GM12878 (cell line): Measurements from ENCODE around the gene TRUB1. TPM values are rescaled to one million over a fixed set of nuclear protein-coding genes. Genes with fewer than 3 reads are reported as not detected.
A peak's percentile ranks its signal among the peaks of the same experiment; 100 is the strongest.

Source experiments
- ATAC-seq: fragments of 200-7000 bp; cut with Tn5 transposase; 3 replicates; pipeline ENCODE4 v1.9.1; 2020; ENCODE audit warnings: mild to moderate bottlenecking, moderate library complexity
- BruUV-seq: library from RNA; stranded (reverse); fragments of 400-500 nt; replicated peaks from 2 replicates; lab custom pipeline; 2021; lab: Mats Ljungman, UMichigan
- CTCF ChIA-PET: fragments of 300-600 bp; sonication (Branson Sonifier 250); formaldehyde crosslinking; extraction: SDS; loops from one replicate; lab custom pipeline; 2021; ENCODE audit warnings: inconsistent platforms; lab: Yijun Ruan, JAX
- POLR2A ChIA-PET: fragments of 350-600 bp; formaldehyde crosslinking; extraction: SDS; loops from one replicate; lab custom pipeline; 2021; ENCODE audit warnings: inconsistent platforms; lab: Charles Lee
- RAD21 ChIA-PET: fragments of 300-600 bp; sonication (Branson Sonifier 250); formaldehyde crosslinking; loops from one replicate; lab custom pipeline; 2023; ENCODE audit warnings: antibody characterized with exemption; ENCODE audit not compliant: unreplicated experiment; lab: Charles Lee
- SMC1A ChIA-PET: fragments of 300-600 bp; sonication (Branson Sonifier 250); formaldehyde crosslinking; loops from one replicate; lab custom pipeline; 2023; ENCODE audit not compliant: unreplicated experiment, uncharacterized antibody; lab: Charles Lee
- DNase-seq: peaks from one replicate; pipeline ENCODE4 v3.0.0-alpha.2; 2011; ENCODE audit warnings: low read depth, low spot score
- FAIRE-seq: peaks from 3 replicates; lab custom pipeline; 2011; peaks lifted over from hg19 to GRCh38; lab: Jason Lieb, UNC
- H2AFZ ChIP-seq: 2 replicates; pipeline ENCODE4 v1.6.0; 2011; ENCODE audit warnings: low read depth, low read length, control low read depth; ENCODE audit not compliant: control insufficient read depth
- H3K27ac ChIP-seq: 2 replicates; pipeline ENCODE4 v1.5.1; 2011; ENCODE audit warnings: control low read depth; ENCODE audit not compliant: control insufficient read depth, insufficient read depth
- H3K27me3 ChIP-seq, 2 experiments: replicated peaks in 1 of 2; 2 replicates each; pipeline versions ENCODE4 v1.6.0 to v1.6.1; 2011; ENCODE audit warnings: low read length in 1 of 2; ENCODE audit not compliant: control insufficient read depth in 2 of 2, insufficient read depth in 2 of 2
- H3K36me3 ChIP-seq, 2 experiments: 2 replicates each; pipeline ENCODE4 v1.5.1; 2011; ENCODE audit warnings: low read length in 1 of 2; ENCODE audit not compliant: control insufficient read depth in 2 of 2, insufficient read depth in 2 of 2
- H3K4me1 ChIP-seq: 2 replicates; pipeline ENCODE4 v1.6.1; 2011; ENCODE audit warnings: mild to moderate bottlenecking, low read length, moderate library complexity, mixed read lengths; ENCODE audit not compliant: control insufficient read depth, insufficient read depth
- H3K4me2 ChIP-seq: 2 replicates; pipeline ENCODE4 v1.6.0; 2011; ENCODE audit warnings: control low read depth; ENCODE audit not compliant: control insufficient read depth, insufficient read depth
- H3K4me3 ChIP-seq: fragments of 200-600 bp; sonication (generic); 2 replicates; pipeline ENCODE4 v1.5.1; 2016
- H3K79me2 ChIP-seq: 2 replicates; pipeline ENCODE4 v1.6.0; 2011; ENCODE audit warnings: low read length; ENCODE audit not compliant: control insufficient read depth, insufficient read depth
- H3K9ac ChIP-seq: 2 replicates; pipeline ENCODE4 v1.8.0; 2011; ENCODE audit warnings: low read length, control low read depth, mixed read lengths; ENCODE audit not compliant: control insufficient read depth, insufficient read depth
- H3K9me3 ChIP-seq: replicated peaks from 3 replicates; pipeline ENCODE4 v1.5.1; 2011; ENCODE audit warnings: mild to moderate bottlenecking, low read length; ENCODE audit not compliant: control insufficient read depth, insufficient read depth
- H4K20me1 ChIP-seq: 2 replicates; pipeline ENCODE4 v1.6.0; 2011; ENCODE audit not compliant: control insufficient read depth, insufficient read depth
- BCL11A ChIP-seq: IDR thresholded peaks from 2 replicates; pipeline ENCODE4 v1.6.1; 2011; ENCODE audit warnings: low read depth, low read length
- CEBPB ChIP-seq, 2 experiments: fragments of 150-350 bp in 1 of 2; IDR thresholded peaks; 2 replicates each; pipeline ENCODE4 v1.6.1; 2012 to 2014; ENCODE audit warnings: low read depth in 2 of 2, low read length in 2 of 2, borderline replicate concordance in 1 of 2, inconsistent platforms in 1 of 2
- HDAC2 ChIP-seq: fragments of 200-600 bp; sonication (generic); IDR thresholded peaks from 2 replicates; pipeline ENCODE4 v1.6.1; 2017
- HDGF ChIP-seq: fragments of 450-650 bp; IDR thresholded peaks from 2 replicates; pipeline ENCODE4 v1.6.1; 2016; ENCODE audit warnings: antibody characterized with exemption
- IKZF2 ChIP-seq, 2 experiments: fragments of 450-650 bp; IDR thresholded peaks; 2 replicates each; pipeline ENCODE4 v1.6.1; 2017; ENCODE audit warnings: mild to moderate bottlenecking in 2 of 2, moderate library complexity in 2 of 2
- RELA ChIP-seq: fragments of 450-650 bp; IDR thresholded peaks from 2 replicates; pipeline ENCODE4 v1.8.0; 2014; ENCODE audit warnings: borderline replicate concordance; ENCODE audit not compliant: partially characterized antibody
- RUNX3 ChIP-seq: IDR thresholded peaks from 2 replicates; pipeline ENCODE4 v1.6.1; 2012; ENCODE audit warnings: low read length, inconsistent platforms
- SRF ChIP-seq, 2 experiments: IDR thresholded peaks; 2 replicates each; pipeline ENCODE4 v1.6.1; 2011; ENCODE audit warnings: low read depth in 2 of 2, low read length in 2 of 2, mild to moderate bottlenecking in 1 of 2, moderate library complexity in 1 of 2
- WGBS: methylation state at CpG from one replicate; pipeline ENCODE4 v1.1.6; 2016; ENCODE audit warnings: low lambda C conversion rate; ENCODE audit not compliant: insufficient replicate concordance, insufficient coverage; ENCODE audit errors: missing lambda C conversion rate; 5-methylcytosine and 5-hydroxymethylcytosine counted together
- in situ Hi-C: fragments of 300-500 bp; cut with MboI; formaldehyde crosslinking; loops from 9 replicates; pipeline ENCODE4 v1.14.3; 2018; ENCODE audit warnings: mixed read lengths
- intact Hi-C: fragments of 100-400 bp; cut with micrococcal nuclease; formaldehyde crosslinking; loops from one replicate; pipeline ENCODE4 v1.14.2; 2022; ENCODE audit not compliant: unreplicated experiment
- polyA plus RNA-seq, 11 experiments: library from polyadenylated mRNA; depleted of rRNA in 4 of 11; unstranded in 6 of 11; stranded (reverse) in 5 of 11; fragments of >200 nt; fragmentation: Nextera tagmentation in 4 of 11; fragmentation: Illumina TruSeq in 1 of 11; extraction: Ambion mirVana in 4 of 11; extraction: Trizol in 1 of 11; gene quantifications; 1 replicate in 1 of 11; 2 replicates in 10 of 11; pipeline versions ENCODE4 v1.2.1 to v1.2.3, GENCODE V29; 2011 to 2016; ENCODE audit warnings: inconsistent platforms in 2 of 11, missing spikeins in 2 of 11, low read depth in 1 of 11
- total RNA-seq, 4 experiments: library from RNA; depleted of rRNA in 3 of 4; stranded (reverse); fragments of >200 nt in 3 of 4; fragmentation: Illumina TruSeq in 1 of 4; extraction: Trizol in 1 of 4; gene quantifications; 2 replicates each; pipeline versions ENCODE4 v1.2.1 to v1.2.3, GENCODE V29; 2013 to 2021
- TF ChIP-seq, protein P1 (sequence below): IDR thresholded peaks from 2 replicates; pipeline ENCODE4 v1.6.1; 2012; ENCODE audit warnings: improper control_type of control experiment, low read depth, low read length; ENCODE audit not compliant: insufficient replicate concordance

The TRUB1 gene
- total and polyA plus RNA-seq, 10 of the 15 experiments (the other 5 are each of a cell fraction or from before 2014, with no cell fraction given) = 8.1 to 24.0 (median 15.9) TPM

DNA sequence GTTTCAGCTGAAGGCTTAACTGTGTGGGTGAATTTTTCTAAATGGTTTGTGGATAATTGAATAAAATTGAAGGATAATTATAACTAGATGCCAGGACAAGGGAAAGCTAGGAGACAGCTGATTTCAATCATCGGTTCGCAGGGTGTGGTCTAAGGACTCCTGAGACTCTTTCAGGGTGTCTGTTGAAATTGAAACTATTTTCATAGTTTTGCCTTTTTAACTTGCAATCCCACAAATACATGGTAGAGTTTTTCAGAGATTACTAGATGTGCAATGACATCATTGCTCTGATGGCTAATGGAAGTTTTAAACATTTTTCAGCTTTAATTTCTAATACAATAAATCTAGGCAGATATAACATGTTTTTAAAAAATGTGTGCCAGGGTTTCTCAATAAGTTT lies 18.5 kb downstream of the TRUB1 start (continued):
- TF ChIP-seq, protein P1, sequence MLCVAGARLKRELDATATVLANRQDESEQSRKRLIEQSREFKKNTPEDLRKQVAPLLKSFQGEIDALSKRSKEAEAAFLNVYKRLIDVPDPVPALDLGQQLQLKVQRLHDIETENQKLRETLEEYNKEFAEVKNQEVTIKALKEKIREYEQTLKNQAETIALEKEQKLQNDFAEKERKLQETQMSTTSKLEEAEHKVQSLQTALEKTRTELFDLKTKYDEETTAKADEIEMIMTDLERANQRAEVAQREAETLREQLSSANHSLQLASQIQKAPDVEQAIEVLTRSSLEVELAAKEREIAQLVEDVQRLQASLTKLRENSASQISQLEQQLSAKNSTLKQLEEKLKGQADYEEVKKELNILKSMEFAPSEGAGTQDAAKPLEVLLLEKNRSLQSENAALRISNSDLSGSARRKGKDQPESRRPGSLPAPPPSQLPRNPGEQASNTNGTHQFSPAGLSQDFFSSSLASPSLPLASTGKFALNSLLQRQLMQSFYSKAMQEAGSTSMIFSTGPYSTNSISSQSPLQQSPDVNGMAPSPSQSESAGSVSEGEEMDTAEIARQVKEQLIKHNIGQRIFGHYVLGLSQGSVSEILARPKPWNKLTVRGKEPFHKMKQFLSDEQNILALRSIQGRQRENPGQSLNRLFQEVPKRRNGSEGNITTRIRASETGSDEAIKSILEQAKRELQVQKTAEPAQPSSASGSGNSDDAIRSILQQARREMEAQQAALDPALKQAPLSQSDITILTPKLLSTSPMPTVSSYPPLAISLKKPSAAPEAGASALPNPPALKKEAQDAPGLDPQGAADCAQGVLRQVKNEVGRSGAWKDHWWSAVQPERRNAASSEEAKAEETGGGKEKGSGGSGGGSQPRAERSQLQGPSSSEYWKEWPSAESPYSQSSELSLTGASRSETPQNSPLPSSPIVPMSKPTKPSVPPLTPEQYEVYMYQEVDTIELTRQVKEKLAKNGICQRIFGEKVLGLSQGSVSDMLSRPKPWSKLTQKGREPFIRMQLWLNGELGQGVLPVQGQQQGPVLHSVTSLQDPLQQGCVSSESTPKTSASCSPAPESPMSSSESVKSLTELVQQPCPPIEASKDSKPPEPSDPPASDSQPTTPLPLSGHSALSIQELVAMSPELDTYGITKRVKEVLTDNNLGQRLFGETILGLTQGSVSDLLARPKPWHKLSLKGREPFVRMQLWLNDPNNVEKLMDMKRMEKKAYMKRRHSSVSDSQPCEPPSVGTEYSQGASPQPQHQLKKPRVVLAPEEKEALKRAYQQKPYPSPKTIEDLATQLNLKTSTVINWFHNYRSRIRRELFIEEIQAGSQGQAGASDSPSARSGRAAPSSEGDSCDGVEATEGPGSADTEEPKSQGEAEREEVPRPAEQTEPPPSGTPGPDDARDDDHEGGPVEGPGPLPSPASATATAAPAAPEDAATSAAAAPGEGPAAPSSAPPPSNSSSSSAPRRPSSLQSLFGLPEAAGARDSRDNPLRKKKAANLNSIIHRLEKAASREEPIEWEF = no peak
- TF ChIP-seq RUNX3 = peak; percentile 54; the same call in 1 of the 2 replicates
- TF ChIP-seq HDGF = no peak
- no peak for TF ChIP-seq BCL11A
- TF ChIP-seq, all 136 proteins: peak for 5

DNA sequence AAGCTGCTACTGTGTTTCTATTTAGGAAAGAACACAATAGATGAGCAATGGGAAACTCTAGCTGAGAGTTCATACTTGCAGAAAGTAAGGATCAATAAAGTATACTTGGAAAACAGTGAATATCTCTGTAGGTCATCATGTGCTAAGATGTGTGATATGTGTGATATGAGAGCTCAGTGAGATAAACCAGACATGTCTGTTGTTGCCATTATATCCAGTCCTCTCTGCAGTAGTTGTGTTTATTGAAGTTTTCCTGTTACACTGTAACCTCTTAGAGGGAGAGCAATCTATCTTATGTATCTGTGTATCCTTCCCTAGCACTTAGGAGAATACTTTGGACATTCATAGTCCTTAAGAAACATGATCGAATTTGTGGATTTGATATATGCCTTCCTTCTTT lies 19.1 kb downstream of the TRUB1 start:
- ChIA-PET CTCF (interaction anchor here (1.3 to 1.4 kb wide), 3 partner anchors 9 to 136 kb away, joined by 3 to 5 read pairs (median 3); partner anchors contain the start of gene FHIP2A), RAD21 (no interaction called here), POLR2A (no interaction called here), SMC1A (interaction anchor here (1.0 to 2.7 kb wide), 4 partner anchors 8 to 17 kb away, joined by 3 to 11 read pairs (median 6); no protein-coding TSS in a partner anchor)
- H3K79me2 ChIP-seq = peaks cover 3% of the 10 kb centered on the region
- ATAC-seq (no peak), DNase-seq (no peak), FAIRE-seq (no peak)
- intact Hi-C loops (no loop called here), in situ Hi-C loops (no loop called here)
- no peaks in the 10 kb centered on the region for H3K9me3 ChIP-seq
- no peaks in the 10 kb centered on the region for H4K20me1 ChIP-seq
- WGBS = 100% methylated on average over 1 of the region's 1 CpG
- H2AFZ ChIP-seq = no peak overlapping the region
- H3K27ac ChIP-seq = no peak overlapping the region
- no peaks in the 10 kb centered on the region for H3K27me3 ChIP-seq
- H3K4me2 ChIP-seq = no peak overlapping the region
- no TSS peak for BruUV-seq
- H3K4me1 ChIP-seq = peaks cover 13% of the 10 kb centered on the region; the same call in 1 of the 2 replicates
- no peak overlapping the region for H3K4me3 ChIP-seq
- TF ChIP-seq CEBPB (IDR thresholded peaks at IDR 0.05; ENCODE audit: borderline replicate concordance in 1 of 2, low read depth in 2 of 2, low read length in 2 of 2) = no peak
- no peak for TF ChIP-seq SRF (IDR thresholded peaks at IDR 0.05; ENCODE audit: low read depth in 2 of 2, low read length in 2 of 2)
- TF ChIP-seq RELA = no peak
- TF ChIP-seq IKZF2 (IDR thresholded peaks at IDR 0.05) = no peak
- TF ChIP-seq HDAC2 = no peak
- no peak for TF ChIP-seq RUNX3
- H3K36me3 ChIP-seq = peaks cover 0 to 13% of the 10 kb centered on the region in 2 experiments; a peak in 3 of 4 replicates
- H3K9ac ChIP-seq = no peak overlapping the region
